Lung (tissue), 12 donors: Measurements from ENCODE around the gene USP48. TPM values are rescaled to one million over a fixed set of nuclear protein-coding genes. Genes with fewer than 3 reads are reported as not detected.

Experiments
- ATAC-seq: fragments of 200-7000 bp; cut with Tn5 transposase; one replicate; pipeline ENCODE4 v1.9.1; 2020; ENCODE audit warnings: moderate number of reproducible peaks; ENCODE audit not compliant: insufficient read depth, low FRiP score
- DNase-seq, 3 donors: peaks; one replicate each; pipeline ENCODE4 v3.0.0-alpha.2; 2013 to 2017
- H3K27ac ChIP-seq, 2 donors: one replicate each; pipeline ENCODE4 v1.5.1; 2013; ENCODE audit warnings: mild to moderate bottlenecking in 2 of 2, moderate library complexity in 2 of 2, control low read depth in 1 of 2, inconsistent platforms in 1 of 2, low read depth in 1 of 2, low read length in 1 of 2
- H3K27me3 ChIP-seq, 3 donors: one replicate each; pipeline ENCODE4 v1.5.1; 2013; ENCODE audit warnings: low read length in 2 of 3; ENCODE audit not compliant: control insufficient read depth in 3 of 3, insufficient read depth in 3 of 3
- H3K36me3 ChIP-seq, 4 donors: one replicate each; pipeline ENCODE4 v1.5.1; 2013; ENCODE audit warnings: low read length in 4 of 4, mild to moderate bottlenecking in 1 of 4, moderate library complexity in 1 of 4; ENCODE audit not compliant: control insufficient read depth in 4 of 4, insufficient read depth in 4 of 4
- H3K4me1 ChIP-seq, 5 donors: one replicate each; pipeline ENCODE4 v1.5.1; 2013; ENCODE audit warnings: low read length in 5 of 5, mild to moderate bottlenecking in 2 of 5, moderate library complexity in 1 of 5; ENCODE audit not compliant: control insufficient read depth in 5 of 5, insufficient read depth in 5 of 5
- H3K4me3 ChIP-seq: one replicate; pipeline ENCODE4 v1.5.1; 2013; ENCODE audit warnings: mild to moderate bottlenecking, control low read depth, moderate library complexity
- H3K9ac ChIP-seq, 2 donors: one replicate each; pipeline ENCODE4 v1.5.1; 2013; ENCODE audit warnings: low read length in 2 of 2, control low read depth in 1 of 2; ENCODE audit not compliant: insufficient read depth in 1 of 2
- H3K9me3 ChIP-seq, 4 donors: one replicate each; pipeline ENCODE4 v1.5.1; 2013; ENCODE audit warnings: low read length in 3 of 4, mild to moderate bottlenecking in 1 of 4, moderate library complexity in 1 of 4; ENCODE audit not compliant: control insufficient read depth in 4 of 4, insufficient read depth in 3 of 4
- CTCF ChIP-seq: IDR thresholded peaks from 2 replicates; pipeline ENCODE4 v1.5.1; 2012; ENCODE audit warnings: mild to moderate bottlenecking; ENCODE audit errors: control extremely low read depth, extremely low read depth
- WGBS, 2 donors: extraction: QIAGEN DNeasy Blood & Tissue Kit; methylation state at CpG; one replicate each; pipeline ENCODE4 v1.1.7; 2013; 5-methylcytosine and 5-hydroxymethylcytosine counted together
- polyA plus RNA-seq, 2 donors: library from polyadenylated mRNA; stranded (reverse); fragments of 200-250 nt; gene quantifications; one replicate each; pipeline ENCODE4 v1.2.1, GENCODE V29; 2013
- total RNA-seq, 2 donors: library from RNA; depleted of rRNA in 1 of 2; stranded (reverse); fragments of >200 nt in 1 of 2; gene quantifications; one replicate each; pipeline ENCODE4 v1.2.1, GENCODE V29; 2014 to 2021
- donor health status: control.
- donor health status: control.
- donor health status: Bipolar disorder and iron deficiency.
- donor health status: healthy.
- donor health status: DM: yes; HTN: yes; CAD: no.

Gene USP48
- total and polyA plus RNA-seq, 4 donors: 15.6 to 107 (median 33.5) TPM

GRCh38 chr1:21664806-21665588, 118.0 kb downstream of the USP48 start:
- DNase-seq (peak in 1 of 3 donors; percentile 4), ATAC-seq (no peak)
- H3K36me3 ChIP-seq: no peaks in the 10 kb centered on the region
- H3K27me3 ChIP-seq: peaks cover 4 to 17% (median 6%) of the 10 kb centered on the region in 3 donors
- H3K27ac ChIP-seq: no peak overlapping the region
- WGBS, 2 donors: 81% methylated on average over 10 of the region's 10 CpGs
- H3K4me1 ChIP-seq: peaks cover 0 to 15% (median 14%) of the 10 kb centered on the region in 5 donors
- no peak for TF ChIP-seq CTCF
- no peak overlapping the region for H3K4me3 ChIP-seq
- H3K9ac ChIP-seq: no peak overlapping the region
- peaks cover 0 to 2% (median 0%) of the 10 kb centered on the region in 4 donors for H3K9me3 ChIP-seq

- Histone ChIP-seq H3K4me1 (peaks cover 0 to 12% (median 9%) of the 10 kb centered on the region in 5 donors), H3K36me3 (no peaks in the 10 kb centered on the region), H3K9me3 (peaks cover 0 to 2% (median 0%) of the 10 kb centered on the region in 4 donors), H3K9ac (no peak overlapping the region), H3K4me3 (no peak overlapping the region), H3K27ac (no peak overlapping the region), H3K27me3 (peaks cover 2 to 11% (median 4%) of the 10 kb centered on the region in 3 donors)
- peak in 1 of 3 donors; percentile 8 for DNase-seq
- TF ChIP-seq CTCF: no peak
- WGBS, 2 donors: 51 to 60% methylated on average over 16 of the region's 16 CpGs
- no peak for ATAC-seq
Observed at GRCh38 chr1:21663951-21664805, 118.8 kb downstream of the USP48 start.

- Histone ChIP-seq H3K27me3 (peaks cover 2 to 7% (median 4%) of the 10 kb centered on the region in 3 donors), H3K9me3 (peaks cover 0 to 2% (median 0%) of the 10 kb centered on the region in 4 donors), H3K4me1 (peaks cover 0 to 5% (median 4%) of the 10 kb centered on the region in 5 donors), H3K9ac (no peak overlapping the region), H3K36me3 (no peaks in the 10 kb centered on the region), H3K27ac (no peak overlapping the region), H3K4me3 (no peak overlapping the region)
- DNase-seq: no peak
- no peak for TF ChIP-seq CTCF
- WGBS, 2 donors: 60 to 71% methylated on average over 11 of the region's 11 CpGs
- no peak for ATAC-seq
Observed at GRCh38 chr1:21663248-21663950, 119.5 kb downstream of the USP48 start.
